MM.1S (cell line): ENCODE measurements around the gene KIF25.

Source experiments
- DNase-seq: peaks from one replicate; pipeline ENCODE4 v3.0.0-alpha.2; 2015
- H2AFZ ChIP-seq: fragments of 300-600 bp; sonication (generic); 2 replicates; pipeline ENCODE4 v1.6.0; 2016; ENCODE audit warnings: antibody characterized with exemption, low read length
- H3F3A ChIP-seq: fragments of 300-600 bp; sonication (generic); 2 replicates; pipeline ENCODE4 v1.6.1; 2016; ENCODE audit warnings: mild to moderate bottlenecking, antibody characterized with exemption, low read length, moderate library complexity, mixed read lengths; ENCODE audit not compliant: insufficient read depth
- H3K27ac ChIP-seq: fragments of 300-600 bp; sonication (generic); 2 replicates; pipeline ENCODE4 v1.5.1; 2016; ENCODE audit warnings: mild to moderate bottlenecking, low read length
- H3K27me3 ChIP-seq: fragments of 300-600 bp; sonication (generic); replicated peaks from 2 replicates; pipeline ENCODE4 v1.6.0; 2016; ENCODE audit warnings: low read length; ENCODE audit not compliant: insufficient read depth
- H3K36me3 ChIP-seq: fragments of 300-600 bp; sonication (generic); replicated peaks from 2 replicates; pipeline ENCODE4 v1.6.1; 2016; ENCODE audit warnings: mild to moderate bottlenecking, low read length, mixed read lengths; ENCODE audit not compliant: insufficient read depth
- H3K4me1 ChIP-seq: fragments of 300-600 bp; sonication (generic); 2 replicates; pipeline ENCODE4 v1.6.1; 2016; ENCODE audit warnings: low read length, mixed read lengths
- H3K4me2 ChIP-seq: fragments of 300-600 bp; sonication (generic); 2 replicates; pipeline ENCODE4 v1.6.0; 2016; ENCODE audit warnings: low read depth, low read length
- H3K4me3 ChIP-seq: fragments of 300-600 bp; sonication (generic); 2 replicates; pipeline ENCODE4 v1.5.1; 2016; ENCODE audit warnings: low read length, mixed read lengths
- H3K79me2 ChIP-seq: fragments of 300-600 bp; sonication (generic); 2 replicates; pipeline ENCODE4 v1.6.1; 2016; ENCODE audit warnings: mixed run types, low read length, mixed read lengths
- H3K9ac ChIP-seq: fragments of 300-600 bp; sonication (generic); 2 replicates; pipeline ENCODE4 v1.6.1; 2016; ENCODE audit warnings: low read length, mixed read lengths
- H3K9me2 ChIP-seq: fragments of 300-600 bp; sonication (generic); replicated peaks from 2 replicates; pipeline ENCODE4 v1.6.1; 2016; ENCODE audit warnings: mild to moderate bottlenecking, low read length, mixed read lengths; ENCODE audit not compliant: insufficient read depth
- H3K9me3 ChIP-seq: fragments of 300-600 bp; sonication (generic); replicated peaks from 2 replicates; pipeline ENCODE4 v1.6.1; 2016; ENCODE audit warnings: mild to moderate bottlenecking, low read length, mixed read lengths; ENCODE audit not compliant: insufficient read depth
- H4K20me1 ChIP-seq: fragments of 300-600 bp; sonication (generic); 2 replicates; pipeline ENCODE4 v1.6.1; 2016; ENCODE audit warnings: mild to moderate bottlenecking, low read length, moderate library complexity, mixed read lengths; ENCODE audit not compliant: insufficient read depth
- EZH2 ChIP-seq: fragments of 300-600 bp; sonication (generic); optimal IDR thresholded peaks from 2 replicates; pipeline ENCODE3; 2017; ENCODE audit warnings: low read depth, mild to moderate bottlenecking, antibody characterized with exemption, low read length, mixed read lengths
- EZH2phosphoT487 ChIP-seq: fragments of 300-600 bp; sonication (generic); IDR thresholded peaks from 2 replicates; pipeline ENCODE4 v1.6.1; 2018; ENCODE audit warnings: antibody characterized with exemption, low read length
- TF ChIP-seq, protein P1 (sequence below): fragments of 300-600 bp; sonication (generic); IDR thresholded peaks from 2 replicates; pipeline ENCODE4 v1.5.1; 2016; ENCODE audit warnings: antibody characterized with exemption, low read length, mixed read lengths

Gene KIF25, protein sequence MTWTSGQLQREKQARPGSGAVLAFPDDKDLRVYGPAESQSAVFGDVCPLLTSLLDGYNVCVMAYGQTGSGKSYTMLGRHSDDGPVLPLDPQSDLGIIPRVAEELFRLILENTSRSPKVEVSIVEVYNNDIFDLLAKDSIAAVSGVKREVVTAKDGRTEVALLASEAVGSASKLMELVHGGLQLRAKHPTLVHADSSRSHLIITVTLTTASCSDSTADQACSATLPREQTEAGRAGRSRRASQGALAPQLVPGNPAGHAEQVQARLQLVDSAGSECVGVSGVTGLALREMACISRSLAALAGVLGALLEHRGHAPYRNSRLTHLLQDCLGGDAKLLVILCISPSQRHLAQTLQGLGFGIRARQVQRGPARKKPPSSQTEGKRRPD

DNA sequence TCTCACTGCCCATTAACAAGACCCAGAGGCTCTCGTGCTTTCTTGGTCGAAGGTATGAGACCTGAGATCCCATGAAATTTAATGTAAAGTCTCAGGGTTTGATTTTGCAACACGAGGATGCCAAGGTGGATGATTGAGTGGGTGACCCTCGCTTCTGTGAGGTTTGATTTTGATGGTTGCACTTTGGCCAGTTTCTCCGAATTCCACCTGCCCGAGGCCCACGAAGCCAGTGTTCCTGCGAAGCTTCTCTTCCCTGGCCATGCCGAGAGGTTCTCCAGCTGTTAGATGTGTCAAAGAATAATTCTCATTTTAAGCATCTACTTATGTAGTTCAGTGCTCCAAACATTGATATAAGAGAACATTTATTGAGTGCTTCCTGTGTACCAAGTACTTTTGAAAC, at the start of gene KIF25:
KIF25 (plus strand) TSS at position 30 of the 400 bp plus-strand sequence. CDS start 31,915 bp downstream, outside the sequence.
- no peak for DNase-seq
- TF ChIP-seq, protein P1, sequence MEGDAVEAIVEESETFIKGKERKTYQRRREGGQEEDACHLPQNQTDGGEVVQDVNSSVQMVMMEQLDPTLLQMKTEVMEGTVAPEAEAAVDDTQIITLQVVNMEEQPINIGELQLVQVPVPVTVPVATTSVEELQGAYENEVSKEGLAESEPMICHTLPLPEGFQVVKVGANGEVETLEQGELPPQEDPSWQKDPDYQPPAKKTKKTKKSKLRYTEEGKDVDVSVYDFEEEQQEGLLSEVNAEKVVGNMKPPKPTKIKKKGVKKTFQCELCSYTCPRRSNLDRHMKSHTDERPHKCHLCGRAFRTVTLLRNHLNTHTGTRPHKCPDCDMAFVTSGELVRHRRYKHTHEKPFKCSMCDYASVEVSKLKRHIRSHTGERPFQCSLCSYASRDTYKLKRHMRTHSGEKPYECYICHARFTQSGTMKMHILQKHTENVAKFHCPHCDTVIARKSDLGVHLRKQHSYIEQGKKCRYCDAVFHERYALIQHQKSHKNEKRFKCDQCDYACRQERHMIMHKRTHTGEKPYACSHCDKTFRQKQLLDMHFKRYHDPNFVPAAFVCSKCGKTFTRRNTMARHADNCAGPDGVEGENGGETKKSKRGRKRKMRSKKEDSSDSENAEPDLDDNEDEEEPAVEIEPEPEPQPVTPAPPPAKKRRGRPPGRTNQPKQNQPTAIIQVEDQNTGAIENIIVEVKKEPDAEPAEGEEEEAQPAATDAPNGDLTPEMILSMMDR: no peak

DNA sequence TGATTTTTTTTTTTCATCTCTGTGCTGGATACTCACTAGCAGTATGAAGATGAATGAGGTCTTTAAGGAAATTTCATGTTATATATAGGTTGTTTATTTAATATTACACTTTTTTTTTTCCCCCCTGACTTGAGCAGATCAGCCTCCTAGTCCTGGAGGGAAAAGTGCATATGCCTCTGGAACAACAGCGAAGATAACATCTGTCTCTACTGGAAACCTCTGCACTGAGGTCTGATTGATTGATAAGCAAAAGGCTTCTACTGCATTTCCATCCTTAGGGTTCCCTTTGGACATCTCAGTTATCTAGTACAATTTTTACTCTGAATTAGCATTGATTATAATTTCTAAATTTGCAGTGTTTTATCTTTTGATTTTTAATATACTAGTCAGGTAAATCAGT, 49.8 kb upstream of the KIF25 start:
- no peaks in the 10 kb centered on the region for H4K20me1 ChIP-seq
- TF ChIP-seq EZH2: no peak
- H3K36me3 ChIP-seq: no peaks in the 10 kb centered on the region

More for the DNA sequence above, at the start of gene KIF25:
- Histone ChIP-seq H4K20me1 (no peaks in the 10 kb centered on the region), H2AFZ (no peak within 1 kb of the TSS), H3K4me2 (no peak within 1 kb of the TSS), H3K9me2 (no peaks in the 10 kb centered on the region), H3K36me3 (no peaks in the 10 kb centered on the region), H3K79me2 (no peaks in the 10 kb centered on the region), H3K4me3 (no peak within 1 kb of the TSS), H3K27me3 (no peaks in the 10 kb centered on the region), H3K4me1 (no peaks in the 10 kb centered on the region), H3K27ac (no peak within 1 kb of the TSS), H3K9me3 (no peaks in the 10 kb centered on the region), H3F3A (no peaks in the 10 kb centered on the region), H3K9ac (no peak within 1 kb of the TSS)

GRCh38 chr6:167948716-167949115, 48.8 kb upstream of the KIF25 start:
- no peak overlapping the region for H3K9ac ChIP-seq
- H3K4me1 ChIP-seq: no peaks in the 10 kb centered on the region
- H3K27ac ChIP-seq: no peak overlapping the region
- TF ChIP-seq EZH2 (no peak), EZH2phosphoT487 (no peak)
- TF ChIP-seq, protein P1: no peak
- H4K20me1 ChIP-seq: no peaks in the 10 kb centered on the region
- H3K9me2 ChIP-seq: no peaks in the 10 kb centered on the region
- no peaks in the 10 kb centered on the region for H3K36me3 ChIP-seq
- no peaks in the 10 kb centered on the region for H3F3A ChIP-seq
- H3K4me3 ChIP-seq: no peak overlapping the region
- DNase-seq: no peak
- no peaks in the 10 kb centered on the region for H3K9me3 ChIP-seq
- no peaks in the 10 kb centered on the region for H3K79me2 ChIP-seq
- H3K4me2 ChIP-seq: no peak overlapping the region
- no peak overlapping the region for H2AFZ ChIP-seq
- no peaks in the 10 kb centered on the region for H3K27me3 ChIP-seq

More for the DNA sequence above, 49.8 kb upstream of the KIF25 start:
- Histone ChIP-seq H2AFZ (no peak overlapping the region), H3F3A (no peaks in the 10 kb centered on the region), H3K4me3 (no peak overlapping the region), H3K27ac (no peak overlapping the region), H3K9ac (no peak overlapping the region), H3K4me2 (no peak overlapping the region), H3K27me3 (no peaks in the 10 kb centered on the region), H3K9me3 (no peaks in the 10 kb centered on the region), H3K9me2 (no peaks in the 10 kb centered on the region), H3K4me1 (no peaks in the 10 kb centered on the region), H3K79me2 (no peaks in the 10 kb centered on the region)
- DNase-seq: no peak

GRCh38 chr6:167949121-167949684, 48.3 kb upstream of the KIF25 start:
- Histone ChIP-seq H3K36me3 (no peaks in the 10 kb centered on the region), H3K79me2 (no peaks in the 10 kb centered on the region), H3K4me1 (no peaks in the 10 kb centered on the region), H3K9me3 (no peaks in the 10 kb centered on the region), H3K9ac (no peak overlapping the region), H3K4me2 (no peak overlapping the region), H3K9me2 (no peaks in the 10 kb centered on the region), H3K4me3 (no peak overlapping the region), H3K27me3 (no peaks in the 10 kb centered on the region), H3K27ac (no peak overlapping the region), H3F3A (no peaks in the 10 kb centered on the region), H4K20me1 (no peaks in the 10 kb centered on the region), H2AFZ (no peak overlapping the region)
- no peak for DNase-seq
- TF ChIP-seq EZH2 (no peak), EZH2phosphoT487 (no peak)
- TF ChIP-seq, protein P1: no peak
